Ishikawa (cell line): Measurements from ENCODE around the gene FOXJ3.

Experiments
- CEBPB ChIP-seq: IDR thresholded peaks from 2 replicates; pipeline ENCODE4 v1.6.1; 2012
- CREB1 ChIP-seq: IDR thresholded peaks from 2 replicates; pipeline ENCODE4 v1.6.1; 2012; ENCODE audit warnings: low read depth
- EGR1 ChIP-seq: IDR thresholded peaks from 2 replicates; pipeline ENCODE4 v1.6.1; 2012
- EP300 ChIP-seq: IDR thresholded peaks from 2 replicates; pipeline ENCODE4 v1.6.1; 2012; ENCODE audit warnings: borderline replicate concordance
- FOXM1 ChIP-seq: IDR thresholded peaks from 2 replicates; pipeline ENCODE4 v1.6.1; 2012; ENCODE audit warnings: low read depth, borderline replicate concordance
- MAX ChIP-seq: IDR thresholded peaks from 2 replicates; pipeline ENCODE4 v1.6.1; 2012
- NFIC ChIP-seq: IDR thresholded peaks from 2 replicates; pipeline ENCODE4 v1.6.1; 2012
- RAD21 ChIP-seq: IDR thresholded peaks from 2 replicates; pipeline ENCODE4 v1.6.1; 2012; ENCODE audit warnings: low read depth
- REST ChIP-seq: IDR thresholded peaks from 2 replicates; pipeline ENCODE4 v1.6.1; 2012; ENCODE audit warnings: low read depth, mild to moderate bottlenecking
- TAF1 ChIP-seq: IDR thresholded peaks from 2 replicates; pipeline ENCODE4 v1.6.1; 2012; ENCODE audit warnings: low read depth, mild to moderate bottlenecking
- TCF12 ChIP-seq: IDR thresholded peaks from 2 replicates; pipeline ENCODE4 v1.6.1; 2012; ENCODE audit warnings: low read depth
- TEAD4 ChIP-seq: IDR thresholded peaks from 2 replicates; pipeline ENCODE4 v1.6.1; 2012
- USF1 ChIP-seq: IDR thresholded peaks from 2 replicates; pipeline ENCODE4 v1.6.1; 2012
- YY1 ChIP-seq: IDR thresholded peaks from 2 replicates; pipeline ENCODE4 v1.6.1; 2012; ENCODE audit warnings: low read depth
- ZBTB7A ChIP-seq: IDR thresholded peaks from 2 replicates; pipeline ENCODE4 v1.6.1; 2012; ENCODE audit warnings: low read depth

The FOXJ3 gene

GRCh38 chr1:42240966-42241755 lies 93.9 kb downstream of the FOXJ3 start:
- no peak for TF ChIP-seq USF1
- TF ChIP-seq EP300 = no peak
- TF ChIP-seq MAX = no peak

- TF ChIP-seq TCF12 (no peak), TEAD4 (no peak), NFIC (no peak), RAD21 (no peak), MAX (no peak), FOXM1 (no peak), CEBPB (no peak), ZBTB7A (no peak), CREB1 (no peak), YY1 (no peak), TAF1 (no peak), EGR1 (no peak), REST (no peak), USF1 (no peak), EP300 (no peak)
These were observed 95.5 kb downstream of the FOXJ3 start for GRCh38 chr1:42239555-42239954.

- TF ChIP-seq USF1 (no peak), EP300 (no peak), RAD21 (no peak), TAF1 (no peak), YY1 (no peak), EGR1 (no peak), REST (no peak), CREB1 (no peak), NFIC (no peak), MAX (no peak), TEAD4 (no peak), ZBTB7A (no peak), FOXM1 (no peak)
These were observed 96.0 kb downstream of the FOXJ3 start for GRCh38 chr1:42239041-42239440.

GRCh38 chr1:42231253-42231652 lies 103.8 kb downstream of the FOXJ3 start:
- TF ChIP-seq EGR1 (no peak), REST (no peak), MAX (no peak), CEBPB (no peak), FOXM1 (no peak), TCF12 (no peak), EP300 (no peak), ZBTB7A (no peak), CREB1 (no peak), NFIC (no peak), USF1 (no peak), TAF1 (no peak), RAD21 (no peak), TEAD4 (no peak)
